ENCODE data around the gene NUP42.

Gene NUP42

GRCh38 chr7:23175938-23176337, 5.9 kb upstream of the NUP42 start:
- no peak for TF ChIP-seq ZNF416 (tag by site-specific recombination; IDR thresholded peaks at IDR 0.05)
- no peak for TF ChIP-seq REPIN1 (tag by site-specific recombination; IDR thresholded peaks at IDR 0.05; ENCODE audit: low read depth)
- TF ChIP-seq ZNF560 (tag by site-specific recombination; IDR thresholded peaks at IDR 0.05; ENCODE audit: borderline replicate concordance): no peak
- TF ChIP-seq ZXDB (tag by site-specific recombination; IDR thresholded peaks at IDR 0.05): no peak
- no peak for TF ChIP-seq ZBTB20 (tag by site-specific recombination; IDR thresholded peaks at IDR 0.05)
- no peak for TF ChIP-seq ZNF629 (tag by site-specific recombination; IDR thresholded peaks at IDR 0.05)
- TF ChIP-seq OSR2 (tag by site-specific recombination; IDR thresholded peaks at IDR 0.05): no peak
- Histone ChIP-seq H3K9me3 (ENCODE audit: control insufficient read depth, insufficient read depth, low read depth, low read length) (no peaks in the 10 kb centered on the region), H3K36me3 (ENCODE audit: control insufficient read depth in 2 of 2, insufficient read depth in 1 of 2, low read length in 2 of 2) (peaks cover 0 to 4% of the 10 kb centered on the region in 2 experiments; a peak in 1 of 3 replicates), H3K4me1 (ENCODE audit: control insufficient read depth, insufficient read depth, low read length) (no peaks in the 10 kb centered on the region), H3K4me3 (ENCODE audit: low read depth, low read length) (no peak overlapping the region), H3K27ac (ENCODE audit: extremely low read depth, low read depth, low read length) (no peak overlapping the region)
- ChIA-PET CTCF (interaction anchor here (0.6 to 1.2 kb wide), 2 partner anchors 9 to 72 kb away, joined by 5 read pairs; no protein-coding TSS in a partner anchor), POLR2A (interaction anchor here (0.6 kb wide), 1 partner anchor 133 kb away, joined by 4 read pairs; no protein-coding TSS in a partner anchor)

- peak overlapping the region; percentile 29 for H3K27ac ChIP-seq (ENCODE audit: extremely low read depth, low read depth, low read length)
- ChIA-PET POLR2A (interaction anchor here (0.6 to 0.7 kb wide), 2 partner anchors 76 to 684 kb away, joined by 3 to 5 read pairs; no protein-coding TSS in a partner anchor), CTCF (interaction anchor here (0.5 to 1.7 kb wide), 7 partner anchors 11 to 1074 kb away, joined by 3 to 15 read pairs (median 4); no protein-coding TSS in a partner anchor)
- H3K4me3 ChIP-seq (ENCODE audit: low read depth, low read length): peak overlapping the region; percentile 75
- peaks cover 33 to 35% of the 10 kb centered on the region in 2 experiments for H3K36me3 ChIP-seq (ENCODE audit: control insufficient read depth in 2 of 2, insufficient read depth in 1 of 2, low read length in 2 of 2)
- peaks cover 5% of the 10 kb centered on the region for H3K4me1 ChIP-seq (ENCODE audit: control insufficient read depth, insufficient read depth, low read length)
- H3K9me3 ChIP-seq (ENCODE audit: control insufficient read depth, insufficient read depth, low read depth, low read length): no peaks in the 10 kb centered on the region
- TF ChIP-seq ZNF335 (tag by site-specific recombination; conservative IDR thresholded peaks at IDR 0.05) (peak; percentile 38; the same call in 1 of the 2 replicates), ZNF280D (tag by site-specific recombination; IDR thresholded peaks at IDR 0.05) (no peak), ZNF488 (tag by site-specific recombination; IDR thresholded peaks at IDR 0.05) (no peak), ZNF324 (tag by site-specific recombination; IDR thresholded peaks at IDR 0.05) (no peak), ZNF362 (tag by site-specific recombination; IDR thresholded peaks at IDR 0.05) (0 out of 2 replicates have a peak, but pooled peaks have one; percentile 52)
Observed at GRCh38 chr7:23183279-23184012, 1.6 kb downstream of the NUP42 start.

GRCh38 chr7:23184291-23184690, 2.4 kb downstream of the NUP42 start:
- H3K4me3 ChIP-seq (ENCODE audit: low read depth, low read length): no peak overlapping the region
- H3K27ac ChIP-seq (ENCODE audit: extremely low read depth, low read depth, low read length): no peak overlapping the region
- TF ChIP-seq ZNF133 (tag by site-specific recombination; IDR thresholded peaks at IDR 0.05) (no peak), ZNF449 (tag by site-specific recombination; IDR thresholded peaks at IDR 0.05) (no peak), ZNF549 (tag by site-specific recombination; IDR thresholded peaks at IDR 0.05) (no peak), ZNF600 (tag by site-specific recombination; IDR thresholded peaks at IDR 0.05) (no peak), SP2 (tag by site-specific recombination; IDR thresholded peaks at IDR 0.05) (no peak), IKZF3 (tag by site-specific recombination; IDR thresholded peaks at IDR 0.05) (no peak), ZNF416 (tag by site-specific recombination; IDR thresholded peaks at IDR 0.05) (no peak), ZNF488 (tag by site-specific recombination; IDR thresholded peaks at IDR 0.05) (no peak), ZNF423 (tag by site-specific recombination; IDR thresholded peaks at IDR 0.05) (no peak)
- POLR2A ChIA-PET: interaction anchor here (0.6 to 1.1 kb wide), 2 partner anchors 79 to 98 kb away, joined by 6 to 9 read pairs; partner anchors contain the start of gene KLHL7
- CTCF ChIA-PET: interaction anchor here (0.6 to 1.7 kb wide), 15 partner anchors 8 to 597 kb away, joined by 3 to 15 read pairs (median 4); no protein-coding TSS in a partner anchor
- peaks cover 5% of the 10 kb centered on the region for H3K4me1 ChIP-seq (ENCODE audit: control insufficient read depth, insufficient read depth, low read length)
- no peaks in the 10 kb centered on the region for H3K9me3 ChIP-seq (ENCODE audit: control insufficient read depth, insufficient read depth, low read depth, low read length)
- H3K36me3 ChIP-seq (ENCODE audit: control insufficient read depth in 2 of 2, insufficient read depth in 1 of 2, low read length in 2 of 2): peaks cover 41 to 43% of the 10 kb centered on the region in 2 experiments

Data from HEK293 (cell line).